T1000 (cell line): ENCODE results near the gene EML1.

Source experiments
- DNase-seq: peaks from one replicate; lab custom pipeline; 2025; ENCODE audit warnings: mixed read lengths; lab: John Stamatoyannopoulos, UW

EML1 gene

DNA sequence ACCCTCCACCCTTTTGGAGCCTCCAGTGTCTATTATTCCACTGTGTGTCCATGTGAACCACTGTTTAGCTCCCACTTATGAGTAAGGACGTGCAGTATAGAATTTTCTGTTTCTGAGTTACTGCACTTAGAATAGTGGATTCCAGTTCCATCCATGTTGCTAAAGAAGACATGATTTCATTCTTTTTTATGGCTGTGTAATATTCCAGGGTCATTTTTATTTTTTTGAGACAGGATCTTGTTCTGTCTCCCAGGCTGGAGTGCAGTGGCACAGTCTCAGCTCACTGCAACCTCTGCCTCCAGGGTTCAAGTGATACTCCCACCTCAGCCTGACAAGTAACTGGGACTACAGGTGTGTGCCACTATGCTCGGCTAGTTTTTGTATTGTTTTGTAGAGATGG is 31.6 kb downstream of the EML1 start:
- DNase-seq = no peak

DNA sequence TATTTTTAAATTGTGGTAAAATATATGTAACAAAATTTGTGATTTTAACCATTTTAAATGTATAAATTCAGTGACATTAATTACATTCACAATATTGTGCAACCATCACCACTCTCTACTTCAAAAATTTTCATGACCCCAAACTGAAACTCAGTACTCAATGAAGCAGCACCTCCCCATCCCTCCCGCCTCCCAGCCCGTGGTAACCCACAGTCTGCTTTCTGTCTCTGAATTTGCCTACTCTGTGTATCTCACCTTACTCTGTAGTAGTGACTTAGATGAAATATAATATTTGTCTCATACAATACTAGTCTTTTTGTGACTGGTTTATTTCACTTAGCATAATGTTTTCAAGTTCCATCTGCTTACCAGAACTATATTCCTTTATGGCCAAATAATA is 36.2 kb downstream of the EML1 start:
- no peak for DNase-seq

DNA sequence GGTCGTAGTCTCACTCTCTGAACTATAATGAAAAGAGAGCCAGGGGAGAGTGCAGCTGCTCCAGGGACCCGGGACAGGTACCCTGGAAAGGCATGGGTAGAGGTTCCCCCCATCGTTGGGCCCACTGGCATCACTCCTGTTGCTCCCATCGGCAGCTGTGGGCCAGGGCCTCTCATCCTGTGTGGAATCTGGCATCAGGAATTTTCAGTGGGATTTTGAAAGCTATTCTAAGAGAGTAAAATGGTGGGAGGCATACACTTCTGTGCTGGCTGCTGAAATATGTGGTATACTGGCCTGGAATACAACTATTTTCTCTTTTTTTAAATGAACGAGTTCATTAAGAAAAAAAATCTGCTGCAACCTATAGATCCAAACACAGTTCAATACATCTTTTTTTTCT is 38.1 kb downstream of the EML1 start:
- DNase-seq = no peak

DNA sequence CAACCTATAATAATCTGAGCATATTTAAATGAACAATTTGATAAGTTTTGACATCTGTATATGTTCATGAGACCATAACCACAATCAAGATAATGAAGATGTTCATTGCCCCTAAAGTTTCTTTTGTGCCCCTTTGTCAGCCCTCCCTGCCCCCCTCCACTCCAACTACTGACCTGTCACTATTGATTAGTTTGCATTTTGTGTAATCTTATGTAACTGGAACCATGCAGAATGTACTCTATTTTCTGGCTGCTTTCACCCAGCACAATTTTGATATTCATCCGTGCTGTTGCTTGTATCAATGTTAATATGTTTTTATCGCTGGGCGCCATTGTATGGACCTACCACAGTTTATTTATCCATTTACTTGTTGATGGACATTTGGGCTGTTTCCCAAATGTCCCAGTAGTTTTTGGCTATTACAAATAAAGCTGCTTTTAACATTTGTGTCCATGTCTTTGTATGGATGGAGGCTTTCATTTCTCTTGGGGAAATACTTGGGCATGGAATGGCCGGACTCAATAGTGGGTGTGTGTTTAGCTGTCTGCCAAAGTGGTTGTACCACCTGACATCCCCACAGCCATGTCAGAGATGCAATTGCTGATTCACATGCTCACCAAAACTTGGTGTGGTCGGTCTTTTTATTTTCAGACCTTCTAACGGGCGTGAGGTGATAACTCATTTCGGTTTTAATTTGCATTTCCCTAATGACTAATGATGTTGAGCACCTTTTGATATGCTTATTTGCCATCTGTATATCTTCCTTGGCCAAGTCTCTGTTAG is 38.9 kb downstream of the EML1 start:
- DNase-seq = no peak

- no peak for DNase-seq
Observed at GRCh38 chr14:99837822-99838221, 44.6 kb downstream of the EML1 start.

- no peak for DNase-seq
Observed at GRCh38 chr14:99838639-99839134, 45.5 kb downstream of the EML1 start.

DNA sequence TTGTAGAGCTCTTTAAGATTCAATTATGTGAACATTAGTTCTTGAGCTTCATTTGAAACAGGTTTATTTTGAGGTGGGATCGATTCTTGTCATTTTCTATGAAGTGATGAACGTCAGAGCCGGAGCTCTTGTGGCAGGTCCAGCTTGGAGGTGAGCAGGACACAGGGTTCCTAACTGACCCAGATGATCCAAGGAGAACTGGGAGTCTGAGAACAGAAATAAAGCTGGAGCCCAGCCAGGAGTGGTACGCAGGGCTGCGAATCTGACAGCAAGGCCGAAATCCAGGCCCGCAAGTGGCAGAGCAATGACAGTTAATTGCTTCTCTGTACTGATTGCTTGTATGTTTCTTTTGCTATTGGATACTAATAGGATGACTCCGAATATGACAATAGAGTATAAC is 46.5 kb downstream of the EML1 start:
- DNase-seq = no peak

DNA sequence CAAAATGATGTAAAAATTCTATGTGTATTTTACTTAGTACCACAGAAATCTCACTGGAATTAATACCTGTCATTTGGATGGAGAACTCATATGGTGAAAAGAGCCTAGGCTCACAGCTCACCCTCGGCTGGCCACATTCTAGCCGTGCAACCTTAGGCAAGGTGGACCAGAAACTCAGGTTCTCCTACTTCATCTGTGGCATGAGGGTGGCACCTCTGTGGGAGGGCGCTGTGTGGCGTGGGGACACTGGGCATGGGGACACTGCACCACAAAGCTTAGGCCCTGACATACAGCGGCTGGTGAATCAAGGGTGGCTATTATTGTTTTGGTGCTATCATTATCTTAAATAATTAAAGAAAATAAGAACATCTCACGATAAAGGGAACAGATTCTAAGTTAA is 47.1 kb downstream of the EML1 start:
- DNase-seq = no peak

DNA sequence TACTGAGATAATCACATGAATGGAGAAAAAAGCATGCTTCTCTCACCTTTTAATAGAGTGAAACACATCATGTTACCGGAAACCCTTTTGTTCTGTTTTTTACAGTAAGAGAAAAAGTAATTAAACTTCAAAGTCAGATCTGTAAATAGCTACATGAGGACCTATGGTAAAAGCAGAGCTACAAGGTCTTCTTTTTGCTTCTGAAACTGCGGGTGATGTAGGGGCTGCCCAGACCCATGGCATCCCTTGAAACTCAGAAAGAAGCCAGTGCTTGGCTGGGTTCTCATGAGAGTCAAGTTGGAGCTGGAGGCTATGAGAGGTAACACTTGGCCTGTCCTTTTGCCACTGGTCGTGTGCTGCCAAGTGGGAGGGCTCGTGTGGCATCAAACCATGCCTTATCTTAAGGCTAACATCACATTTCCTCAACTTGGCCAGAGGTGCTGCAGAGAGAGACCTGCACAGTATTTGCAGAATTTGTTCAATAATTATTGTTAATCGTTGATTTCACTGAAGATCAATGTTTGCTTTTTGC is 47.6 kb downstream of the EML1 start:
- DNase-seq = no peak

GRCh38 chr14:99841436-99842071 is 48.3 kb downstream of the EML1 start:
- no peak for DNase-seq

DNA sequence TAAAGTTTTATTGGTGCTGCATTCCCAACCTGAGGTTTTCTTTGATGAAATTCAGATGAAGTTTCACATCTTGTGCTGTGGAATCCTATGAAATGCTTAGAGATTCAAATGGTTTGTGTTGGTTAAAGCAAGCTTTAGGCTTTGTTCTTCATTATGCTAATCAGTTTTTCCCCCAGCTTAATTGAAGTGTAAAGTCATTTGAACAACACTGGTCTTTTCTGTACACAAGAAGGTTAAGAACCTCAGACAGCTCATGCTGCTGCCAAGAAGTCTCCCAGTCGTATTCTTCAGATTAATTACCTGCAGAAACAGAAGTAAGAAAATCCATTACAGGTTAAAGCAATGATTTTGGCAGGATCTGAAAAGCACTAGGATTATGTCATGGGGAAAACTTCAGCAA is 48.9 kb downstream of the EML1 start:
- no peak for DNase-seq

DNA sequence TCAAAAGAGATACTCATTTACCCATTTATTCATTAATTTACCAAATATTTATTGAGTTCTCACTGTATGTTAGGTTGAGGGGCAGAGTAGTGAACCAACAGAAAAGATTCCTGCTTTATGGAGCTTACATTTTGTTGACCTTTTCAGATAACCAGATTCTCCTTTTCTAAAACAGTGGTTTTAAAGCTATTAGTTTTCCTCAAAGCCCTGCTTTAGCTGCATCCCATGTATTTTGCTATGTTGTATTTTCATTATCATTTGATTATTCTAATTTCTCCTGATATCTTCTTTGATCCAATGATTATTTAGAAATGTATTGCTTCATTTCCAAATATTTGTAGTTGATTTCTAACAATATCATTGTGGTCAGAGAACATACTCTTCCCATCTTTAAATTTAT is 53.6 kb downstream of the EML1 start:
- DNase-seq = no peak

DNA sequence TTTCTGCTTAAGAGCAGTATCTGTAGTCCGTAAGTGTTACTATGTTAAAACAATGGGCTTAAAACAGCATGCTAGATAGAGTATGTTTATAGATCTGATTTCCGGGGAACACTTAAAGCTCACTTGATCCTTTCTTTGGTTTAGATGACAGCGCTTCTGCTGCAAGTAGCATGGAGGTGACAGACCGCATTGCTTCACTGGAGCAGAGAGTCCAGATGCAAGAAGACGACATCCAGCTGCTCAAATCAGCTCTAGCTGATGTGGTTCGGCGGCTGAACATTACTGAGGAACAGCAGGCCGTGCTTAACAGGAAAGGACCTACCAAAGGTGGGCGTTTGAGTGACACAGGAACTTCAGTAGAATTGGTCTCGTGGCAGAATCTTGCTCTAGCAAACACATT is 57.5 kb downstream of the EML1 start:
- no peak for DNase-seq

DNA sequence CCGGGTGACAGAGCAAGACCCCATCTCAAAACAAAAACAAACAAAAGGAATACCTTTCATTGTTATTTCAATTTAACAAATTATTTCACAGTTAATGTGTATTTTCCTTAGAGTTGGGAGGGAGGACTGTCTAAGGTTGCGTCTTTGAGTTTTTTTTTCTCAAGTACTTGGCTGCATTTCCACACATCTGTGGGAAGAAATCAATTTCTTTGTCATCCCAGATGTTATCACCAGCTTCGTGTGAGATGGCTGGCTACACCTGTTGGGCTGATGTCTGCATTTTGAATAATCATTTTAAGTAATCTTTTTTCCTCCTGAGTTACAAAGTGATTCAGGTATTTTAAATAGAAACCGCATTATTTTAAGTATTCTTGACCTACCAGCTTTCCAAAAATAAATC is 59.4 kb downstream of the EML1 start:
- no peak for DNase-seq

DNA sequence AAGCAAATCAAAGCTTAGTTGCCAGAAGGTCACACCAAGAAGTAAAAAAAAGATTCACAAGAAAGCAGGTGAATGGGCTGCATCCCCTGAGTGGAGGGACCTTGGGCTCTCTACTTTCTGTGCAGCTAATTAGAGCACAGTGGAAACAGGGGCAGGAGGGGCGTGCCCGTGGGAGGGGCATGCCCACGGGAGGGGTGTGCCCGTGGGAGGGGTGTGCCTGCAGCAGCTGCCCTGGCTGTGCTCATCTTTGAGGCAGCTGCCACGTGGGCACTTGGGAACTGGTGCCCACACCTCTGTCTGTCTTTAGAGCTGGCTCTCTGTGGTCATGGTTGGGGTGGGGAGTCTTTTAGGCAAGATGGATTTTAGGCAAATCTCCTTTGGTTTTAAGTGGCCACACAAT is 60.0 kb downstream of the EML1 start:
- no peak for DNase-seq

- DNase-seq = no peak
Observed at GRCh38 chr14:99854831-99855230, 61.6 kb downstream of the EML1 start.

DNA sequence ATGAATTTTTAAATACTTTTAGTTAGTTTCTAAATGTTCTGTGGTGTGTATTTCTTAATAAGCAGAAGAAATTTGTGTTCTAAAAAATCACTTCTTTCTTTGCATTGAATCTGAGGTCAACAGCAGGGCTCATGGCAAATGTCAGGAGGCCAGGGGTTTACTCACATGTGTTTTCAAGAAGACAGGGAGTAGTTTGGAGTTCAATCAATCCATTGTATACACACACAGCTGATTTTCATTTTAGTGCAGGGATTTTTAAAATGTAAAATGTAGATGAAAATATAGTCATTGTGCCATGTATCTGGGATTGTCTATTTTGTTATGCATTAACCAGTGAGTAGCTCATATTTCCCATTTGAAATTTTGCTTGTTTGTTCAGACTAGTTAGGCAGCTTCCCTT is 62.1 kb downstream of the EML1 start:
- DNase-seq = no peak

DNA sequence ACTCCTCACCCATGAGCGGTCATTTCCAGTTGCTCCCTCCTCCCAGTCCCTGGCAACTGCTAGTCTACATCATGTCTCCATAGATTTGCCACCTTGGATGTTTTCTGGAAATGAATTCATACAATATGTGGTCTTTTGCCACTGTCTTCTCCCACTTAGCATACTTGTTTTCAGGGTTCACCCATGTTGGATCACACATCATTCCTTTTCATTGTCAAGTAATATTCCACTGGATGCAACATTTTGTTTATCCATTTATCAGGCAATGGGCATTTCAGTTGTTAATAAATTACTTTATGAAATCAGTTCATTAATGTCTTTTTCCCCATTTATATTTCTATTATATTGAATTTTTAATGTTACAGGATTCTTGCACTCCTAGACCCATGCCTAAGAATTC is 64.3 kb downstream of the EML1 start:
- DNase-seq = no peak

GRCh38 chr14:99860219-99860618 is 67.0 kb downstream of the EML1 start:
- no peak for DNase-seq

DNA sequence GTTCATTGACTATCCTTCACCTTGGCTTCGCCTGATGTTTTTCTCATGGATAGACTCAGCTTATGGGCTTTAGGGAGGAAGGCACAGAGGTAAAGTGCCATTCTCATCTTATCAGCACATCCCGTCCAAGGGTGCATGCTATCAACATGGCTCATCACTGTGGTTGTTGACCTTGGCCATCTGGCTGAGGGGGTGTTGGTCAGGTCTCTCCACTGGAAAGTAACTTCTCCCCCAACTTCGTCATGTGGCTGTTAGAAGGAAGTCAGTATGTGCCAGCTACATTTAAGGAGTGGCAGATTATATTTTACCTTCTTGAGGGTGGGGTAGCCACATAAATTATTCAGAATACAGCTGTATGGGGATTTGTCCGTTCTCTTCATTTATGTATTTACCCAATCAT is 68.9 kb downstream of the EML1 start:
- no peak for DNase-seq

GRCh38 chr14:99863059-99863458 is 69.8 kb downstream of the EML1 start:
- no peak for DNase-seq

DNA sequence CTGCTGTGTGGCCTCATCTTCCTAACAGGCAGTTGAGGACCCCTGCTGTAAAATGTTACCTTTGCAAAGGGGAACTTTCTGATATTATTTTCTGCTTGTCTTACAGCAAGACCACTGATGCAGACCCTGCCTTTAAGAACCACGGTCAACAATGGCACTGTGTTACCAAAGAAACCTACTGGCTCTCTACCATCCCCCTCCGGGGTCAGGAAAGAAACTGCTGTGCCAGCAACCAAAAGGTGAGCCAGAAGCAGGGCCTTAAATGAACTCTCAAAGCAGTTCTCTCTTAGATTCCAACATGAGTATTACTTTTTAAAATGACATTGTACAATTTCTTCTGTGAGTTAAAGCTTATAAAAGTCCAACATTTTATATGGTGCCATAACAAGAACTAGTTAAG is 72.2 kb downstream of the EML1 start:
- DNase-seq = no peak

- no peak for DNase-seq
Observed at GRCh38 chr14:99870617-99871016, 77.4 kb downstream of the EML1 start.

- DNase-seq = no peak
Observed at GRCh38 chr14:99871771-99872170, 78.6 kb downstream of the EML1 start.
